ENCODE results near the gene EXOC6B. TPM values are rescaled to one million over a fixed set of nuclear protein-coding genes. Genes with fewer than 3 reads are reported as not detected.
A peak's percentile ranks its signal among the peaks of the same experiment; 100 is the strongest.

The EXOC6B gene
- total and polyA plus RNA-seq, 2 of the 8 experiments (the other 6 are each of a cell fraction or from before 2014, with no cell fraction given) = 13.5 to 33.0 TPM

DNA sequence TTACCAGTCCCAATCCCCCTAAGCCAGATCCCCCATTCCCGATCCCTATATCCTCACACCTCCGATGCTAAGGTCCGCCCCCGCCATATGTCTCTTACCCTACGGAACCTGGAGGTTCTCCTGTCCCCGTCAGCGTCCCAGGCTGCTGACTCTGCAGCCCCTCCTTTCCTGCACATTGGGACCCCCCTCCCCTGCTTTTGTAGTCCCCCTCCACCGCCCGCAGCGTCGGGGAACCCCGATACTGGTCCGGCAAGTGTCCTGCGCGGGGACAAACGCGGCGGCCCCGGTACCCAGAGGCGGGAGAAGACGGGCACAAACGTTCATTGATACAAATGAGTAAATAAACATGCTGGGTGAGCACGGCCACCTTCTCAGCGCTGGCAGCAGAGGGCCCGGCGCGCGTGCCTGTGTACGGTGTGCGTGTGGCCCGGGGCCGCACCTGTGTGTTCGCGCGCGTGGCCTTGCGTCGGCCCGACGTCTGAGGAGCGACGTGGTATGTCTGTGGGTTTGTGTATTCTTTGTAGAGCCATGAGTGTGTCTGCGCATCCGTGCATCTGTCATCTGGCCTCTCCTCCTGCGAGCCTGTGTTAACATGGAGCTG is 676.2 kb downstream of the EXOC6B start:
- Histone ChIP-seq H4K91ac (replicated peaks; ENCODE audit: insufficient read length, low read length) (no peak overlapping the region), H2BK120ac (replicated peaks; ENCODE audit: low read depth, low read length) (no peak overlapping the region), H3K4ac (replicated peaks; ENCODE audit: insufficient read length, low read depth, low read length) (no peak overlapping the region), H3K27me3 (replicated peaks in 1 of 4; ENCODE audit: control insufficient read depth in 3 of 4, extremely low read depth in 1 of 4, insufficient read depth in 3 of 4, low read length in 3 of 4) (peaks cover 36 to 67% (median 60%) of the 10 kb centered on the region in 4 experiments), H3K56ac (replicated peaks; ENCODE audit: insufficient read length, low read depth, low read length) (no peak overlapping the region), H4K8ac (ENCODE audit: extremely low read depth, insufficient read depth, low read length) (no peak overlapping the region), H2BK20ac (ENCODE audit: low read length) (no peak overlapping the region), H3K4me1 (replicated peaks in 1 of 4; ENCODE audit: control insufficient read depth in 3 of 4, insufficient read depth in 4 of 4, low read length in 3 of 4) (peaks cover 7 to 28% (median 16%) of the 10 kb centered on the region in 4 experiments), H3K4me3 (ENCODE audit: extremely low read depth in 1 of 4, insufficient read depth in 2 of 4, low read depth in 3 of 4, low read length in 4 of 4) (peak overlapping the region; percentile 49 to 56 (median 52); a peak in 7 of 8 replicates), H3K23ac (ENCODE audit: insufficient read length) (no peak overlapping the region), H3K9ac (replicated peaks in 1 of 4; ENCODE audit: extremely low read depth in 1 of 4, low read depth in 3 of 4, low read length in 3 of 4) (peak overlapping the region in 1 of 4 experiments; percentile 24; a peak in 1 of 7 replicates), H4K5ac (ENCODE audit: insufficient read length, low read depth, low read length) (no peak overlapping the region), H3K79me1 (ENCODE audit: low read depth, low read length) (no peaks in the 10 kb centered on the region), H4K20me1 (replicated peaks in 1 of 2; ENCODE audit: control insufficient read depth in 1 of 2, insufficient read depth in 2 of 2, low read length in 2 of 2) (peaks cover 0 to 12% of the 10 kb centered on the region in 2 experiments), H3K9me3 (ENCODE audit: insufficient read depth in 2 of 2, low read depth in 1 of 2, low read length in 1 of 2) (no peaks in the 10 kb centered on the region), H3K18ac (ENCODE audit: extremely low read depth, low read length) (0 out of 2 replicates have a peak overlapping the region, but pooled peaks have one; percentile 48), H2BK12ac (ENCODE audit: low read depth, low read length) (no peak overlapping the region), H2BK15ac (ENCODE audit: low read length) (no peak overlapping the region), H3K14ac (ENCODE audit: insufficient read length) (no peak overlapping the region), H3K36me3 (ENCODE audit: control insufficient read depth in 2 of 4, insufficient read depth in 4 of 4, low read length in 3 of 4) (no peaks in the 10 kb centered on the region), H2BK5ac (ENCODE audit: low read depth, low read length) (no peak overlapping the region), H3K4me2 (ENCODE audit: insufficient read depth in 1 of 2, low read depth in 2 of 2, low read length in 2 of 2) (peak overlapping the region; percentile 62 to 87), H3K23me2 (ENCODE audit: low read depth, low read length) (peaks cover 25% of the 10 kb centered on the region), H3K79me2 (ENCODE audit: control insufficient read depth in 1 of 2, insufficient read depth in 2 of 2, low read length in 2 of 2) (no peaks in the 10 kb centered on the region), H2AK5ac (ENCODE audit: low read depth, low read length) (no peak overlapping the region), H2AFZ (ENCODE audit: low read length) (no peak overlapping the region), H3K27ac (ENCODE audit: low read depth, low read length) (no peak overlapping the region)
- CTCF ChIA-PET (ENCODE audit: partially characterized antibody) = interaction anchor here (0.6 to 7.0 kb wide), 60 partner anchors 10 to 619 kb away, joined by 3 to 115 read pairs (median 4); no protein-coding TSS in a partner anchor
- FAIRE-seq (no peak), DNase-seq (ENCODE audit: low read depth in 1 of 2, low spot score in 2 of 2) (no peak)
- WGBS, 2 experiments (ENCODE audit: extremely low coverage in 1 of 2, insufficient coverage in 1 of 2, insufficient read length in 1 of 2, insufficient replicate concordance in 2 of 2, low coverage in 1 of 2, low lambda C conversion rate in 2 of 2, missing lambda C conversion rate in 1 of 2) = 8% methylated on average over 39 of the region's 45 CpGs; no CpG with 5 or more reads in 1 of the 2 experiments
- POLR2A ChIA-PET (ENCODE audit: partially characterized antibody) = no interaction called here
- TF ChIP-seq SP4 (IDR thresholded peaks at IDR 0.05; ENCODE audit: low read length) = no peak
- TF ChIP-seq, protein P1, sequence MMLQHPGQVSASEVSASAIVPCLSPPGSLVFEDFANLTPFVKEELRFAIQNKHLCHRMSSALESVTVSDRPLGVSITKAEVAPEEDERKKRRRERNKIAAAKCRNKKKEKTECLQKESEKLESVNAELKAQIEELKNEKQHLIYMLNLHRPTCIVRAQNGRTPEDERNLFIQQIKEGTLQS (IDR thresholded peaks at IDR 0.05; ENCODE audit: insufficient read depth, low read depth, low read length) = no peak
- TF ChIP-seq CHD1 (IDR thresholded peaks at IDR 0.05; ENCODE audit: low read depth, low read length) = no peak
- peak; percentile 71 for TF ChIP-seq RNF2 (IDR thresholded peaks at IDR 0.05; ENCODE audit: borderline replicate concordance, low read depth, low read length, missing control alignments, poor library complexity, severe bottlenecking)
- TF ChIP-seq NANOG (IDR thresholded peaks at IDR 0.05; ENCODE audit: insufficient read depth, low read depth, low read length, poor library complexity, severe bottlenecking) = no peak
- TF ChIP-seq RXRA (IDR thresholded peaks at IDR 0.05; ENCODE audit: insufficient read depth, low read depth, low read length) = no peak
- peak; percentile 96 for TF ChIP-seq SUZ12 (IDR thresholded peaks at IDR 0.05; ENCODE audit: low read length)
- TF ChIP-seq POLR2AphosphoS5 (IDR thresholded peaks at IDR 0.05; ENCODE audit: low read depth, low read length) = no peak
- TF ChIP-seq, protein P2, sequence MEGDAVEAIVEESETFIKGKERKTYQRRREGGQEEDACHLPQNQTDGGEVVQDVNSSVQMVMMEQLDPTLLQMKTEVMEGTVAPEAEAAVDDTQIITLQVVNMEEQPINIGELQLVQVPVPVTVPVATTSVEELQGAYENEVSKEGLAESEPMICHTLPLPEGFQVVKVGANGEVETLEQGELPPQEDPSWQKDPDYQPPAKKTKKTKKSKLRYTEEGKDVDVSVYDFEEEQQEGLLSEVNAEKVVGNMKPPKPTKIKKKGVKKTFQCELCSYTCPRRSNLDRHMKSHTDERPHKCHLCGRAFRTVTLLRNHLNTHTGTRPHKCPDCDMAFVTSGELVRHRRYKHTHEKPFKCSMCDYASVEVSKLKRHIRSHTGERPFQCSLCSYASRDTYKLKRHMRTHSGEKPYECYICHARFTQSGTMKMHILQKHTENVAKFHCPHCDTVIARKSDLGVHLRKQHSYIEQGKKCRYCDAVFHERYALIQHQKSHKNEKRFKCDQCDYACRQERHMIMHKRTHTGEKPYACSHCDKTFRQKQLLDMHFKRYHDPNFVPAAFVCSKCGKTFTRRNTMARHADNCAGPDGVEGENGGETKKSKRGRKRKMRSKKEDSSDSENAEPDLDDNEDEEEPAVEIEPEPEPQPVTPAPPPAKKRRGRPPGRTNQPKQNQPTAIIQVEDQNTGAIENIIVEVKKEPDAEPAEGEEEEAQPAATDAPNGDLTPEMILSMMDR (IDR thresholded peaks at IDR 0.05; ENCODE audit: control extremely low read depth in 1 of 3, insufficient read depth in 1 of 3, low read depth in 1 of 3, low read length in 3 of 3) = no peak
